Heart left ventricle (tissue), 16 donors: ENCODE measurements around the gene ARL13B. TPM values are rescaled to one million over a fixed set of nuclear protein-coding genes. Genes with fewer than 3 reads are reported as not detected.

Experiments used
- ATAC-seq, 4 donors: fragments of 200-7000 bp; cut with Tn5 transposase; one replicate each; pipeline ENCODE4 v1.9.1; 2020 to 2022; ENCODE audit warnings: moderate library complexity in 4 of 4, mild to moderate bottlenecking in 3 of 4, moderate number of reproducible peaks in 1 of 4
- DNase-seq, 5 donors: peaks; one replicate each; pipeline ENCODE4 v3.0.0-alpha.2; 2020
- H3K27ac ChIP-seq, 12 donors: fragments of 200-600 bp; sonication (generic) in 4 of 12; one replicate each; pipeline versions ENCODE4 v1.5.0 to v1.8.0; 2016 to 2022; ENCODE audit warnings: mild to moderate bottlenecking in 2 of 12
- H3K27me3 ChIP-seq, 9 donors: fragments of 200-600 bp; sonication (generic) in 2 of 9; one replicate each; pipeline versions ENCODE4 v1.5.1 to v1.8.0; 2016 to 2022; ENCODE audit warnings: mild to moderate bottlenecking in 3 of 9
- H3K36me3 ChIP-seq, 9 donors: fragments of 200-600 bp; sonication (generic) in 2 of 9; one replicate each; pipeline versions ENCODE4 v1.5.0 to v1.8.0; 2018 to 2022; ENCODE audit warnings: mild to moderate bottlenecking in 2 of 9
- H3K4me1 ChIP-seq, 12 donors: fragments of 200-600 bp; sonication (generic) in 4 of 12; one replicate each; pipeline versions ENCODE4 v1.5.0 to v1.8.0; 2016 to 2022; ENCODE audit warnings: mild to moderate bottlenecking in 3 of 12
- H3K4me3 ChIP-seq, 12 donors: fragments of 200-600 bp; sonication (generic) in 4 of 12; one replicate each; pipeline versions ENCODE4 v1.5.0 to v1.8.0; 2017 to 2022; ENCODE audit warnings: mild to moderate bottlenecking in 9 of 12, moderate library complexity in 4 of 12
- H3K9me3 ChIP-seq, 12 donors: fragments of 200-600 bp; sonication (generic) in 4 of 12; one replicate each; pipeline versions ENCODE4 v1.5.0 to v1.8.0; 2016 to 2022; ENCODE audit warnings: mild to moderate bottlenecking in 1 of 12
- POLR2A ChIP-seq, 2 donors: fragments of 450-650 bp; IDR thresholded peaks; one replicate each; pipeline ENCODE4 v1.6.1; 2017; ENCODE audit warnings: antibody characterized with exemption in 2 of 2, mild to moderate bottlenecking in 2 of 2, moderate library complexity in 2 of 2
- WGBS, 4 donors: extraction: QIAGEN DNeasy Blood & Tissue Kit in 2 of 4; methylation state at CpG; one replicate each; pipeline versions ENCODE4 v1.1.5 to v1.1.7; 2013 to 2018; 5-methylcytosine and 5-hydroxymethylcytosine counted together
- intact Hi-C, 10 donors: fragments of 100-400 bp; cut with DNase I; formaldehyde crosslinking; loops; one replicate each; pipeline versions ENCODE4 v1.11.1 to v1.14.2; 2022
- polyA plus RNA-seq, 2 donors: library from polyadenylated mRNA; stranded (reverse); fragments of 200-250 nt; gene quantifications; one replicate each; pipeline ENCODE4 v1.2.3, GENCODE V29; 2013
- total RNA-seq, 9 donors: library from RNA; depleted of rRNA in 2 of 9; stranded (reverse); fragments of >200 nt in 2 of 9; fragmentation: NEBNext Ultra II Directional in 3 of 9; extraction: Animal tissue kit (Norgen Biotek cat#: 25700) in 3 of 9; gene quantifications; one replicate each; pipeline versions ENCODE4 v1.1.0 to v1.2.4, GENCODE V29; 2016 to 2023
- TF ChIP-seq, protein P1 (sequence below), 12 donors: fragments of 200-600 bp; sonication (generic) in 4 of 12; IDR thresholded peaks; one replicate each; pipeline versions ENCODE4 v1.5.0 to v1.8.0; 2018 to 2022; ENCODE audit warnings: antibody characterized with exemption in 12 of 12, mild to moderate bottlenecking in 5 of 12
- donor health status: ischemic (EF 13 %, LVEDD 7.1; RV severe dilation, severe dysfunction).
- donor health status: healthy with polysubstance abuse.
- donor health status: DM: no; HTN: yes; CAD: no.
- donor health status: DM: no; HTN: no; CAD: no.
- donor health status: ischemic (EF 25% LVEDD 6.9; RV normal size, moderate dysfunction).
- donor health status: ischemic (EF 25% LVEDD 5.7; RV mildly dilated, moderate dysfunction).
- donor health status: healthy.
- donor health status: DM: yes; HTN: yes; CAD: no.
- donor health status: ischemic (EF 35%, LVEDD 5.7; RV mildly dilated, moderate dysfunction).
- donor health status: nonischemic (EF 11% LVEDD 7.7; RV severe dilation, severe dysfunction).
- donor health status: DM: yes; HTN: yes; CAD: no.
- donor health status: PGD.
- donor health status: ischemic (EF 29% LVEDD 5.4; RV normal size, mild dysfunction).
- donor health status: nonischemic (EF 23%, LVEDD 6.1; RV moderate dilation, normal function).

Gene ARL13B
- total and polyA plus RNA-seq, 11 donors = 1.7 to 9.0 (median 5.3) TPM

- Histone ChIP-seq H3K27me3 (no peaks in the 10 kb centered on the region), H3K36me3 (peaks cover 0 to 7% (median 0%) of the 10 kb centered on the region in 9 donors), H3K9me3 (no peaks in the 10 kb centered on the region), H3K4me1 (peaks cover 0 to 8% (median 0%) of the 10 kb centered on the region in 12 donors), H3K4me3 (no peak overlapping the region), H3K27ac (no peak overlapping the region)
- 67 to 76% (median 71%) methylated on average over 3 of the region's 3 CpGs for WGBS, 4 donors
- intact Hi-C loops = no loop called here
- TF ChIP-seq POLR2A (IDR thresholded peaks at IDR 0.05) = no peak
- TF ChIP-seq, protein P1, sequence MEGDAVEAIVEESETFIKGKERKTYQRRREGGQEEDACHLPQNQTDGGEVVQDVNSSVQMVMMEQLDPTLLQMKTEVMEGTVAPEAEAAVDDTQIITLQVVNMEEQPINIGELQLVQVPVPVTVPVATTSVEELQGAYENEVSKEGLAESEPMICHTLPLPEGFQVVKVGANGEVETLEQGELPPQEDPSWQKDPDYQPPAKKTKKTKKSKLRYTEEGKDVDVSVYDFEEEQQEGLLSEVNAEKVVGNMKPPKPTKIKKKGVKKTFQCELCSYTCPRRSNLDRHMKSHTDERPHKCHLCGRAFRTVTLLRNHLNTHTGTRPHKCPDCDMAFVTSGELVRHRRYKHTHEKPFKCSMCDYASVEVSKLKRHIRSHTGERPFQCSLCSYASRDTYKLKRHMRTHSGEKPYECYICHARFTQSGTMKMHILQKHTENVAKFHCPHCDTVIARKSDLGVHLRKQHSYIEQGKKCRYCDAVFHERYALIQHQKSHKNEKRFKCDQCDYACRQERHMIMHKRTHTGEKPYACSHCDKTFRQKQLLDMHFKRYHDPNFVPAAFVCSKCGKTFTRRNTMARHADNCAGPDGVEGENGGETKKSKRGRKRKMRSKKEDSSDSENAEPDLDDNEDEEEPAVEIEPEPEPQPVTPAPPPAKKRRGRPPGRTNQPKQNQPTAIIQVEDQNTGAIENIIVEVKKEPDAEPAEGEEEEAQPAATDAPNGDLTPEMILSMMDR (IDR thresholded peaks at IDR 0.05) = no peak
- ATAC-seq (no peak), DNase-seq (no peak)
Measured at GRCh38 chr3:94020293-94020692, 40.3 kb downstream of the ARL13B start.

DNA sequence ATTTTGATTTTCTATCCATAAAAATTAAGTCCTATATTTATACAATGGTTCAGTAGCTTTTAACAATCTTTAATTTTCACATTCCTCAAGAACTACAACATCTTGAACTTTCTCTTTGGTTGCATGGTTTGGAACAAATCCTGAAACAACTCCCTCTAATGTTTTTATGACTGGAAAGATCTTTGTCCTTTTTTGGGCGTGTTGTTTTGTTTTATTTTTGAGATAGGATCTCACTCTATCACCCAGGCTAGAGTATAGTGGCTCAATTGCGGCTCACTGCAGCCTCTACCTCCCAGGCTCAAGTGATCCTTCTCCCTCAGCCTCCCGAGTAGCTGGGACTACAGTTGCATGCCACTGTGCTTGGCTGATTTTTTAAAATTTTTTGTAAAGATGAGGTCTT, 44.4 kb downstream of the ARL13B start:
- peak overlapping the region in 2 of 12 donors; percentile 1 to 10 for H3K27ac ChIP-seq

DNA sequence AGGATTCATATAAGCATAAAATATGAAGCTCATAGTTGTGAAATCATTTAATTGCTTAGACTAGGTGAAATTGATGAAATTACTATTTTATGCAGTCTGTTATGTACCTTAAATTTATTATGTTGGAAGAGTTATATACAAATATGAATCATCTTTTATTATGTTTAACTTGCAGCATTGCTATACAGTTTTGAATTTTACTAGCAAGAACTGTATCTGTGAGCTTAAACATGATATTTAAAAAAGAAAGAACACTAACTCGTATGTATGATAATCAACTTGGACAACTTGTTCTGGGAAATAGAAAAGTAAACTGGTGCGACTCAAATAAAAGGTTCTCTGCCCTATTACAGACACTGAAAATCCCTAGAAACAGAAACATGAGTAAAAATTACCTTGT, 46.7 kb downstream of the ARL13B start:
- no peak overlapping the region for H3K4me3 ChIP-seq
- no peaks in the 10 kb centered on the region for H3K9me3 ChIP-seq
- TF ChIP-seq, protein P1 (IDR thresholded peaks at IDR 0.05) = no peak
- no peak for TF ChIP-seq POLR2A (IDR thresholded peaks at IDR 0.05)
- DNase-seq (no peak), ATAC-seq (no peak)
- intact Hi-C loops = loop anchor here in 1 of 10 donors (5.0 kb wide), 1 partner anchor 36 kb away; the partner anchor contains the start of genes DHFR2 and NSUN3
- H3K27me3 ChIP-seq = no peaks in the 10 kb centered on the region
- 76 to 94% (median 83%) methylated on average over 2 of the region's 2 CpGs for WGBS, 4 donors
- peaks cover 0 to 7% (median 0%) of the 10 kb centered on the region in 9 donors for H3K36me3 ChIP-seq
- H3K27ac ChIP-seq = no peak overlapping the region
- peaks cover 0 to 14% (median 0%) of the 10 kb centered on the region in 12 donors for H3K4me1 ChIP-seq

More for the DNA sequence above, 44.4 kb downstream of the ARL13B start:
- DNase-seq (no peak), ATAC-seq (no peak)
- peaks cover 0 to 22% (median 0%) of the 10 kb centered on the region in 12 donors for H3K4me1 ChIP-seq
- no peaks in the 10 kb centered on the region for H3K27me3 ChIP-seq
- H3K36me3 ChIP-seq = peaks cover 0 to 7% (median 0%) of the 10 kb centered on the region in 9 donors
- no peaks in the 10 kb centered on the region for H3K9me3 ChIP-seq
- no peak for TF ChIP-seq POLR2A (IDR thresholded peaks at IDR 0.05)
- TF ChIP-seq, protein P1 (IDR thresholded peaks at IDR 0.05) = no peak
- 68 to 80% (median 72%) methylated on average over 3 of the region's 3 CpGs for WGBS, 4 donors
- peak overlapping the region in 1 of 12 donors; percentile 11 for H3K4me3 ChIP-seq
- intact Hi-C loops = no loop called here

DNA sequence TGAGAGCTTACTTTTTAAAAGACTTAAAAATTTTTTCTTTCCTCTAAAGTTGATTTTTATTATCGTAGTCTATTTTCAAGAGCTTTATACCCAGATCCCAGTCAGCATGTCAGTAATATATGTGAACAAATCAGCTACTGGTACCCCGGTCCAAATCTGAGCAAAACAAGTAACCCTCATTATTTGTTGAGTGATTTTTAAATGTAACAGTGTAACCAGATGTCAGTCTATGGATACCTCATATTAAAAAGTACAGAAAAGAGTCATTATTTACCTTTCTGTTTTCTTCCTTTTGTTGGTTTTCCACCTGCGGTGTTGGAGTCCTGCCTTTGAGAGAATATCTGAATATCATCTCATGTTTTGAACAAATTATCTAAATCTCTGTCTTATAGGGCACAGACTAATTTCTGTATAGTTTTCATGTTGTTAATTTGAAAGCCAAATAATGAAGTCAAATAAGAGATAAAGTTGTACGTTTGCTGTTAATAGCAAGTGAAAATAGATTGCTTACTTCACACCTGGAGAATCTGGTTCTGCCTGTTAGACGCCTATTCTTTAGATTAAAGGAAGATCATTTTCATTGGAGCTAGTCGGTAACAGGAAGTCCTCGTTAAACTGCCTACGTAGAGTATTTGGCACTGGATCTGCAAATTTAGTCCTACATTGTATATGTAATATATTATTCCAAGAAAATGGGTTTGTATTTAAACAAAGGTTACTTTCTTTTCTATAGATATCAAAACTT, 48.3 kb downstream of the ARL13B start, which contains the start of gene STX19:
TSS of gene STX19 (minus strand) at position 505 of the 745 bp plus-strand sequence. CDS start 13,328 bp downstream, outside the sequence.
- Histone ChIP-seq H3K4me3 (peak within 1 kb of the TSS in 6 of 12 donors; percentile 13 to 40 (median 24)), H3K36me3 (no peaks in the 10 kb centered on the region), H3K4me1 (peaks cover 0 to 14% (median 0%) of the 10 kb centered on the region in 12 donors), H3K27me3 (no peaks in the 10 kb centered on the region), H3K27ac (no peak within 1 kb of the TSS), H3K9me3 (no peaks in the 10 kb centered on the region)
- intact Hi-C loops = loop anchor here in 1 of 10 donors (5.0 kb wide), 1 partner anchor 34 kb away; the partner anchor contains the start of genes DHFR2 and NSUN3
- ATAC-seq (no peak), DNase-seq (no peak)
- 44 to 52% (median 49%) methylated on average over 8 of the region's 8 CpGs for WGBS, 4 donors
- no peak for TF ChIP-seq POLR2A (IDR thresholded peaks at IDR 0.05)
- TF ChIP-seq, protein P1 (IDR thresholded peaks at IDR 0.05) = no peak
